Activated CD4-positive, alpha-beta T cell treated with anti-CD3 and anti-CD28 coated beads, Interleukin-2, amount 50 U/mL, for 24 hours (primary cell): Measurements from ENCODE around the gene SHISAL2A.
A peak's percentile ranks its signal among the peaks of the same experiment; 100 is the strongest.

Experiments used
- DNase-seq, 2 donors: peaks; one replicate each; pipeline ENCODE4 v3.0.0-alpha.2; 2020; ENCODE audit warnings: low read depth in 1 of 2, low spot score in 1 of 2

SHISAL2A gene

DNA sequence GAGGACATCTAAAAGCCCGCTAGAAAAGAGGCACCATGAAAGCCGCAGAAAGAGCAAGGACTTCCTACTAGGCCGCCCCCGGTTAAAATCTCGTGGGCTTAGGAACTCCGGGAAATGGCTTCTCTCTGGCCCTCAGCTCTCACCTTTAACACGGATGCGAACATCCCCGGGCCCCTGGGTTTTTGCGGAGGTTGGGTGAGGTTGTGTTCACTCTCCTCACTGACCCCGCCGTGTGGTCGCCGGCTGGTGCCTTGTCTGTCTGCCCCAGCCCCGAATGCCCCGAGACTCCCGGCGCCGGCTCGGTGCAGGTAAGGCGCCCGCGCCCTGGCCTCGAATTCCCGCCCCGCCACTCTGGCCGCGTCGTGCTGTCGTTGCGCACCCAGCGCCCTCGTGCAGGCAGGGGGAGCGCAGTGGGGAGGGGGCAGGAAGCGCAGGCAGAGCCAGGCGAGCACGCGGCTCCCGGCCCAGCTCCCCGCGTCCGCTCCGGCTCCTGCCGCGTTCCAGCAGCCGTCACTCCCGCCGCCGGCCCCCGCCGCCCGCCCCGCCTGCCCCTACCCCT lies at the start of gene SHISAL2A:
TSS of gene SHISAL2A (plus strand) at position 437 of the 559 bp plus-strand sequence. CDS start 326 bp downstream, outside the sequence.
- peak; percentile 44 to 45 for DNase-seq

DNA sequence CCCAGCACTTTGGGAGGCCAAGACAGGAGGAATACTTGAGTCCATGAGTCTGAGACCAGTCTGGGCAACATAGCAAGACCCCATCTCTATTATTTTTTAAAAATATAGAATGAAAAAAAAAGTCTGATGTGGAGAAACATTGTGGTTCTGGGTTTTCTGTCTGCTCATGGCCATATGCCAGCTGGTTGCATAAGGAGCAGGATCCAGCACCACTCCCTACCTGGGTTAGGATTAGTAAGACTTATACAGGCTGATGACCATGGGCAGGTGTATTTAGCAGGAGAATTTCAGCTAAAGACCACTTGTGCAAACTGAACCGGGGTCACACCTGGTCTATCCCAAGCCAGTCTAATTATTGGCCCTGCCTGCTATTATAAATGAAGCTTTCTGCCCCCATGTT lies 47.5 kb upstream of the SHISAL2A start:
- DNase-seq = no peak

DNA sequence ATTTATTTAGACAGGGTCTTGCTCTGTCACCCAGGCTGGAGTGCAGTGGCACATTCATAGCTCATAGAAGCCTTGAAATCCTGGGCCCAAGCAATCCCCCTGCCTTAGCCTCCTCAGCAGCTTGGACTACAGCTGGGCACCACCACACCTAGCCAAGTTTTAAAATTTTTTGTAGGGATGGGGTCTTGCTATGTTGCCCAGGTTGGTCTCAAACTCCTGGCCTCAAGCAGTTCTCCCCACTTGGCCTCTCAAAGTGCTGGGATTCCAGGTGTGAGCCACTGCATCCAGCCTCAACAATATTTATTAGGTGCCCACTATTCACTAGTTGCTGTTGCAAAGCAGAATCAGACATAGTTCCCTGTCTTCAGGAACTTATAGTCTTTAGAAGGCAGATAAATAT lies 44.9 kb upstream of the SHISAL2A start:
- no peak for DNase-seq

DNA sequence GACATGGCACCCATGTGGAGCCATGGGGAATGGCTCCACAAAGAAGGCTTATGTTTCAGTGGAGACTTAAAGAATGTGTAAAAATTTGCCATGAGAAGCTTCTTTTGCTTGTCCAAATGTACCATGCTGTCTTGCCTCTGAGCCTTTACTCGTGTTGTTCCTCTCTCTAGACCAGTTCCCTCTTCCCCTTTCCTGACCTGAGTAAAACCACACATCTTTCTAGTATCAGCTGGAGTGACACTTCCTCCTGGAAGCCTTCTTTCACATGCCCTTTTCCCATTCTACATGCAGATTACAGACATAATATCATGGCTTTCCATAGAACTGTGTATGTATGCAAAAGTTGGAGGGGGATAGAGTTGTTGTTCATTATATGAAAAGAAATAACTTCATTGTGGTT lies 44.4 kb upstream of the SHISAL2A start:
- no peak for DNase-seq

DNA sequence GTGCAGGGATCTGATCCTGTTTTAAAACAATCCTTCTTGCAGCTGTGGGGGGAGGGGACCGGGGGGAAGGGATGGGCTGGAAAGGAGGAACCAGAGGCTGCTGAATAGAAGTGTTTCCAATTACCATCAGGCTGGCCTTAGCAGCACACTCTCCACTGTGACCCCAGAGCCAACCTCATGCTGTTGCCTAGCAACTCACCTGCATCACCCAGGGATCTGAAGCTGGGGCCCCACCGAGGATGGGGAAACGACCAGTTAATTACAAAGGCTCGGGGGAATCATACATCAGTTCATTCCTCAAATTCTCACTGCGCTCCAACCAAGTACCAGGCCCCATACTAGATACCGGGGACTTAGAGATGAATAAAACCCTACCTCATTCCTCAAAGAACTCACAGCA lies 42.7 kb upstream of the SHISAL2A start:
- DNase-seq = no peak

DNA sequence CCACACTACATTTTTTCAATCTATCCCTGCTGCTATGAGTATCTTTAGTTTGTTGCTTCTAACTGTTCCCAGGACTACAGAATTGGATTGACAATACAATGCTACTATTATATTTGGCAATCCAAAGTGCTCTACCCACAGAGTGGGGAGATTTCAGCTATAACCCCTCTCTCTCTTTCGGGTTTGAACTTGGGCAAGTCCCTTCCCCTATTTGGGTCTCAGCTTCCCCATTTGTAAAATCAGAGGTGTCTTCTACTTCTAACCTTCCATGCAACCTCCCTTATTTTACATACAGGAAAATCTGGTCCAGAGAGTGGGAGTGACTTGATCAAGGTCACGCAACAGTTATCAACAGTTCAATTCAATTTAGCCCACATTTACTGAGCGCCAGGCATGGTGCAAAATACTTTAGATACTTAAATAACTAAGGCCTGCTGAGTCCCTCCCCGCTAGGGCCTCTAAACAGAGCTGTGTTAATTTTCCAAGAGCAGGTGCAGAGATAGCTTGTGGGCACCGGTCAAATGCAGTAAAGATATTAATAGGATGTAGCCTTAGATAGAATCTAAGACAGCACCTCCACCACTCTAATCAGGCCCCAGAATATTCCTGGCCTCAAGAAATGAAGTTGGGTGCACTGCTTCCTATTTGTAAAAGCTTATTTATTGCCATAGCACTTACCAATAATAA lies 40.2 kb upstream of the SHISAL2A start:
- DNase-seq = no peak

DNA sequence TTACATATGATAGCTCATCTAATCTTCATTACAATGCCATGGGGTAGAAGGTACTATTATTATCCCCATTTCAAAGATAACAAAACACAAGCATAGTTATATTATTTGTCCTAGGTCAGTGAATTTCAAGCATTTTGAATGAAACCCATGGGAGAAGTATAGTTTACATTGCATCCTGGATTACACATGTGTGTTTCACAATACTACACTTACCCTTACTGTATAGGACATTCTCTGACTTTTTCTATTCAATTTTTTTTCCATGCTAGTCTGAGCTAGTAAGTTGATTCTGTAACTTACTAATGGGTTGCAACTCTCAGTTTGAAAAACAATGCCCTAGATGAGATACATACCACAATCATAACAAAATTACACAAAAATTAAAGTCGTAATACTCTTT lies 39.5 kb upstream of the SHISAL2A start:
- DNase-seq = no peak

DNA sequence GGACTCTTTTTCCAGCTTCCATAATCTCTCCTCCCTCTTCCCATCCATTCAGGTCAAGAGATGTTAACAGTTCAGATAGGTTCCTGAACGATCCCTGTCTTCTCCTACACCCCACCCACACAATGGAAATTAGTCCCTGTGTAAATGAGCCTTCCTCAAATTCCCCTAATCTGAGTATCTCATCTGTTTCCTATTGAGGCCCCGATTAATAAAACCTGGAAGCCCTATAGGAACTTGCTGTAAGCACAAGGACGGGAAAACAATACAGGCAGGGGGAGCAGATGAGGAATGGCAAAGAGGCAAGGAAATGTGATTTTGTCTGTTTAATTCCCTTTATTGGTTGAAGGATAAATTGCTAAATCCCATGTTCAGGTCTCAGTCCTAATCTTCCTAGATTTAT lies 37.9 kb upstream of the SHISAL2A start:
- no peak for DNase-seq

DNA sequence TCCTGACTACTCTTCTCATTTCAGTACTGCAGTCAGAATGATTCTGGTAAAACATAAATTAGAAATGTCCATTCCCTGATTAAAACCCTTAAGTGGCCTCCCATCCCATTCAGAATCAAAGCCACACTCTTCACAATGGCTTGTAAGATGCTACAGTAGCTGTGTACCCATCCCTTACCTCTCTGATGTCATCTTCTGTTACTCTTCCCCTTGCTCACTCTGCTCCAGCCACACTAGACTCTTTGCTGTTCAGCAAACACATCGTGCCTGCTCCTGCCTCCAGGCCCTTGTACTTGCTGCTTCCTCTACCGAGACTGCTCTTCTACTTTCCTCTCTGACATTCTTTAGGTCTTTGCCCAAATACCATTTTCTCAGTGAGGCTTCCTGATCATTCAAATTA lies 35.1 kb upstream of the SHISAL2A start:
- no peak for DNase-seq

DNA sequence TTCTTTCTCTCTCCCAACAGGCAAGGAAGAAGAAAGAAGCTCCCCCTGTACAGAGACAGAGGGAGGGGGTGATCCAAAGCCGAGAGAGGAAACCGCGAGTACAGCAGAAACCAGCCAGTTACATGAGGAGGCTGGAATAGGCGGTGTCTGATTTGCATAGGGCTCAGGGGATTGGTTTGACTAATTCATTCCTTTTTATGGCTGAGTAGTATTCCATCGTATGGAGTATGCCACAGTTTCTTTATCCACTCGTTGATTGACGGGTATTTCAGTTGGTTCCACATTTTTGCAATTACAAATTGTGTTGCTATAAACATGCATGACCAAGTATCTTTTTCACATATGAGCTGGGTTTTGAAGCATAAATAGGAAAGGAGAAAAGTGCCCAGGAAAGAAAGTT lies 34.2 kb upstream of the SHISAL2A start:
- no peak for DNase-seq

DNA sequence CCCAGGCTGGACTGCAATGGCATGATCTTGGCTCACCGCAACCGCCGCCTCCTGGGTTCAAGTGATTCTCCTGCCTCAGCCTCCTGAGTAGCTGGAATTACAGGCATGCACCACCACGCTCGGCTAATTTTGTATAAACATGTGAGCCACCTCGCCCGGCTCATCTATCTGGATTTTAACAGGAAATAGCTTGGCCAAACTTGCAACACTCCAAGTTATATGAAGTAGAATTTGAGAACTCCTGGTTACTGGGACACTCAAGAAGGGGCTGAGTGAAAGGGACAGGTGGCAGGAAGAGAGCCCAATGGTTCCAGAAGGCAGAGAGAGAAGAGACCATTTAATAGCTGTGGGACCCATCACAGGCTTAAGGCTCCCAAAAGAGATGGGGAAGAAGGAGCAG lies 33.7 kb upstream of the SHISAL2A start:
- no peak for DNase-seq

DNA sequence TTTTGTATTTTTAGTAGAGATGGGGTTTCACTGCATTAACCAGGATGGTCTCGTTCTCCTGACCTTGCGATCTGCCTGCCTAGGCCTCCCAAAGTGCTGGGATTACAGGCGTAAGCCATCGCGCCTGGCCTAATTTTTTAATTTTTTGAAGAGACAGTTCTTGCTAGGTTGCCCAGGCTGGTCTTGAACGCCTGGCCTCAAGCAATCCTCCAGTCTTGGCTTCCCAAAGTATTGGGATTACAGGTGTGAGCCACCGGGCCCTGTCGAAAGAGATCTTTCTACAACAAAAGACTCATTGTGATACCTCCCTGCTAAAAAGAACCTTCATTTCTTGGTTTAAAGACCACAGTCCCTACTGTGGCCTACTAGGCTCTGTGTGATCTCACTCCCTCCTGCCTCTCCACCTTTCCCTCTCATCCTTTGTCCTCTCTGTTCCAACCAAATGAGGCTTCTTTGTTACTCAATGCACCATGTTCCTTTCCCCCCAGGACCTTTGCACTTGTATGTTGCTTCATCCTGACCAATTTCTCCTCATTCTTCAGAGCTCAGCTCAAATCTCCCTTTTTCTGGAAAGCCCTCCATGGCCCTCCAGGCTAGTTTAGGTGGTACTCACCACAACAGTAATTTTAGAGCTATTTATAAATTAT lies 32.3 kb upstream of the SHISAL2A start:
- no peak for DNase-seq

DNA sequence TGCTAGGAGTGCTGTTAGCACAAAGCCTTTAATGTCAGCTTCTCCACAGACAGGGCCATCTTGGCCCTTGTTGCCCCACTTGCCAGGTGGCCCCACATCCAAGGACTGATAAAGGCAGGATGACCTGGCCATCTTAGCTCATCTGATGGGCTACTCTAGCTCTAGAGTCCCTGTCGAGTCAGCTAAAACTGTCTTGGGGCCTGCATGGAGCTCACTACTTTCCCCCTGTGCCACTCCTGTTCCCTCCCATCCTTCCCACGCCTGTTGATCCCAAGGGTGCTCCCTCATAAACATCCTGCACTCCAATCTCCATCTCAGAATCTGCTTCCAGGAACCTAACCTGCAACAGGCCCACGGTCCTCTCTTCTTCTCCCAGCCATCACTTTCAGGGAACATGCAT lies 31.4 kb upstream of the SHISAL2A start:
- DNase-seq = no peak

DNA sequence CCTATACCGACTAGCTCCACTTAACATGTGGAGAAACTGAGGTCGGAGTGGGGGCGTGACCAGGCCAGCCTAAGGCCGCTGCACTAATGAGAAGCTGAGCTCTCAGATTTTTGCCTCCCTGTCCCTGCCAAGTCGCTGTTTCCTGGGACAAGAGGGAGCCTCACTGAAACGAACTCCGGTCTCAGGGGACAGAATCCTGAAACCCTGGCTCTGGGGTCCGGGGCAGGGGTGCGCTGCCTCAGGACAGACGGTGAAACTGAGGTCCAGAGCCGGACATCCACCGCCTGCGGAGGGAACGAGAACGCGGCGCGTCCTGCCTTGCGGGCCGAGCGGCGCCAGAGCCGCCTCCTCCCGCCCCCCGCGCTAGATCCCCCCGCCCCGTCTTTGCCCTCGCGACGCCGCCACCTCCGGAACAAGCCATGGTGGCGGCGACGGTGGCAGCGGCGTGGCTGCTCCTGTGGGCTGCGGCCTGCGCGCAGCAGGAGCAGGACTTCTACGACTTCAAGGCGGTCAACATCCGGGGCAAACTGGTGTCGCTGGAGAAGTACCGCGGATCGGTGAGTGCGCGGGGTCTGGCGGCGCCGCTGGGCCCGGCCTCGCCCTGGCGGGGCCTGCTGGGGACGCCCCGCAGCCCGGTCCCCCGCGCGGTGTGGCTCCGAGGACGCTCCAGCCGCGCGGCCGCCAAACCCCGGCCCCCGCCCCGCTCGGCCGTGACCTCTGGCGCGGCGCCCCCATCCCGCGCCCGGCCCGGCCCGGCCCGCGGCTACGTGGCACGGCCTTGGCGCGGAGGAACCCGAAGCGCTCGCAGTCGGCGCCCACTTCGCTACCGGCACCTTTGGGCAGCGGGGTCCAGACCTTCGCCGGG lies 30.7 kb upstream of the SHISAL2A start, which contains the start of gene GPX7:
TSS of gene GPX7 (plus strand) at position 381 of the 865 bp plus-strand sequence. CDS start at position 420, 39 bp downstream.
- DNase-seq = peak; percentile 35 to 36

DNA sequence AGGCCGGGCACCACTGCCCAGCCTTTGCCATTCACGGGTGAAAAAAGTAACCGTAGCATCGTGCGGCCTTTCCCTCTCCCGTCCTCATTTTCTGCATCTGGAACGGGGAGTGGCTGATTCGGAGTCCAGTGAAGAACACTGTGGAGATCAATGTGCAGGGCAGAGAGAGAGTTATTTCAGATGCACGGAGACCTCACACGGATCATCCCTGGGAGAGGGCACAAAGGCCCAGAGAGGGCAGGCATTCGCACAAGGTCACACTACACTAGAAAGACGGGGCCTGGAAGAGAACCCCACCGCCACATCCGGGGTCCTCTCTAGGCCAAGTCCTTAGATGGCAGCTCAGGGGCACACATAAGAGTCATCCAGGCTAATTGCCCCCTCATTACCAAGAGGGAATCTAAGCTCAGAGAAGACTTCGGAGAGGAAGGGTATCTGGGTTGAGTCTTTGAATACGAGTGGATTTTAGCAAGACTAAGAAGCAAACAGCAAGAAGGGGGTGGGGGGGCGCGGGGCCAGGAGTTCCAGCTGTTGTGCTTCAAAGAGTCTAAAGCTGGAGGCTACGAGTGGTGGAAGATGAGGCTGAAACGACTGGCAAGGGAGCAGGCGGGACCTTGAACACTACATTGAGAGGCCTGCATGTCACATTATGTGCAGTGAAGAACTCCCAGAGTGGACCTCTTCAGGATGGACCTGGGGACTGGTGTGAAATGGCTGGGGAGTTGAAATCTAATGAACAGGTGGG lies 29.9 kb upstream of the SHISAL2A start:
- peak in 1 of 2 donors; percentile 6 for DNase-seq

DNA sequence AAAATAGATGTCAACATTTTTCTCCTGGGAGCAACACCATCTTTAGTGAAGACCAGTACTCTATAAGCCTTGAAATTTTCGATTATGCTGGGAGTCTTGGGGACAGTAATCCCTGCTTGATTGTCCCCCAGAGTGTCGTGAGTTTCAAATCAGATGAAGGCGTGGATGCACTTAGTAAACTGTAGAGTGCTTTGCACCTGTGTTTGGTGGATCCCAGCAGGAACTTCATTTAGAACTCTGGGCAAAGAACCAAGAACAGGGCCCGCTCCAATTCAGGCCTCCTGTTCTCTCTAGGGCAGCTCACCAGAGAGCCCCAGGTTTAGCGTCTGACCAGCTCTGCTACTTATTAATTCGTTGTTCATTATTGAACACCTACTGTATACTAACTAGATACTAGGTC lies 29.3 kb upstream of the SHISAL2A start:
- no peak for DNase-seq

DNA sequence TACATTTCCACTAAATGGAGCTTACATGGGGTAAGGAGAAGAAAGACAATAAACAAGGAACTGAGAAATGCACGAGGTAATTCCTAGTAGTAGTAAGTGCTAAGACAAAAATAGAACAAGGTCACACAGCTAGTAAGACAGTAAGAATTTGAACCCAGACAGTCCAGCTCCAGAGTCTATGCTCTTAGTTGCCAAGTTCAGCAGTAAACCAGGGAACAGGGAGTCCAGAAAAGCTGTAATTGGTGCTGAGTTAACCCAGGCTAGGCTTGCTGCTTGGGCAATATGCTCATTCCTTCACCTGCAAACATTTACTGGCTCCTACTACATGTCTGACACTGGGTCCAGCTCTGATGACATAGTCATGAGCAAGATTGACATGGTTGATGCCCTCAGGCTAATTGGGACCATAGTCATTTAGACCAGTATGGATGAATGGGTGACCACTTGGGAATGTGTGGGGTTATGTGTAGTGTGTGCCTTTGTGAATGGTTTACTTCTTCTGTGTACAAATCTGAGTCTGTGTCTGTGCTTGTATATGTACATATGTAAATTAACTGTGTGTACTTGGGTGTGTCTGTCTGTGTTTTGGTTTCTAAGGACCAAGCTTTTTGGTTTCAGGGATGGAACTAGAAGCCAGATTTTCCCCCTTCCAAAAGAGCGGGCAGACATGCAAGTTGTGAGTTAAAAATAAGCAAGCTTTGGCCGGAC lies 28.8 kb upstream of the SHISAL2A start:
- no peak for DNase-seq

DNA sequence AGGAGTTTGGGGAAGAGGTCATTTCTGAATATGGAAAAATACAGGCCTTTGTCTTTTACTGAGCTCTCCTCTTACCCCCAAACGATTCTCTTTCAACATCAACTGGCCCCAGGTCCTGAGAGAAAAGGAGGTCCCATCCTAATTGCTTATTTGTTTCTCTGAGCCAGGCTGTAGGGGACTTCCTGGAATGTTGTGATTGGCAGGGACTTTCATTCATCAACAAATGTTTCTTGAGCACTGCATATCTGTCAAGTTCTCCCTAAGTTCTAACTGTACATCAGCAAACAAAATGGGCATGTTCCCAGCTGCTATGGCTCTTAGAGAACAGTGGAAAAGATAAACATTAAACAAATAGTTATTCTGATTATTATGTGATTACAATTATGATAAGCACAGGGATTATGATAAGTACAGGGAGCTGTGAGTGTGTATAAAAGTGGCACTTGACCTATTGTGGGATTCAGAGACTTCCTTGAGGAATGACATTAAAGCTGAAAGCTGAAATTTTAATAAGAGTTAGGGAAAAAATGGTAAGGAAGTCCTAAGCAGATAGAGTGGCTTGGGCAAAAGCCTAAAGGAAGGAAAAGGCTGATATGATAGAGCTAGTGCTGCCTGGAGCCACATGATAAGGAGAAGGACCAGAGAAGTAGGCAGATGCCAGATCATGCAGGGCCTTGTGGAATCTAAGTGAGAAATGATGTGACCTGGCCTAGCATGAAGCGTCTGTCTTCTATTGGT lies 19.2 kb upstream of the SHISAL2A start:
- no peak for DNase-seq

DNA sequence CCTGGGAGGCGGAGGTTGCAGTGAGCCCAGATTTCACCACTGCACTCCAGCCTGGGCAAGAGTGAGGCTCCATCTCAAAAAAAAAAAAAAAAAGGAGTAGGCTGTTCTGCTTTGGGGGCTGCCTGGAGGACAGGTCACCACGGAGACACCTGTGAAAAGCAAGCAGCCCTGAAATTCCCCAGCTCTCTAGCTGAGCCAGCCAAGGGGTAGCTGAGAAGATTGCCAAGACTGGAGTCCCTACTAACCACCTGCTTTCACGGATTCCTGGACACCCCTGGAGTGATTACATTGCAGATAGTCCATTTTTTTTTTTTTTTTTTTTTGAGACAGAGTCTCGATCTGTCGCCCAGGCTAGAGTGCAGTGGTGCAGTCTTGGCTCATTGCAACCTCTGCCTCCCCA lies 18.3 kb upstream of the SHISAL2A start:
- no peak for DNase-seq
